ENCODE results near the gene POLR2H. TPM values are rescaled to one million over a fixed set of nuclear protein-coding genes. Genes with fewer than 3 reads are reported as not detected.

Gene POLR2H
- total and polyA plus RNA-seq, 10 of the 15 experiments (the other 5 are each of a cell fraction or from before 2014, with no cell fraction given), result 74.2 to 357 (median 143) TPM

GRCh38 chr3:184347321-184348056, 14.0 kb upstream of the POLR2H start (continued):
- TF ChIP-seq, protein P1, sequence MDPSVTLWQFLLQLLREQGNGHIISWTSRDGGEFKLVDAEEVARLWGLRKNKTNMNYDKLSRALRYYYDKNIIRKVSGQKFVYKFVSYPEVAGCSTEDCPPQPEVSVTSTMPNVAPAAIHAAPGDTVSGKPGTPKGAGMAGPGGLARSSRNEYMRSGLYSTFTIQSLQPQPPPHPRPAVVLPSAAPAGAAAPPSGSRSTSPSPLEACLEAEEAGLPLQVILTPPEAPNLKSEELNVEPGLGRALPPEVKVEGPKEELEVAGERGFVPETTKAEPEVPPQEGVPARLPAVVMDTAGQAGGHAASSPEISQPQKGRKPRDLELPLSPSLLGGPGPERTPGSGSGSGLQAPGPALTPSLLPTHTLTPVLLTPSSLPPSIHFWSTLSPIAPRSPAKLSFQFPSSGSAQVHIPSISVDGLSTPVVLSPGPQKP (IDR thresholded peaks at IDR 0.05; ENCODE audit: low read depth, low read length), result no peak
- TF ChIP-seq NR2C1 (IDR thresholded peaks at IDR 0.05), result no peak
- no peak for TF ChIP-seq RBBP5 (conservative IDR thresholded peaks at IDR 0.05)
- TF ChIP-seq STAT3 (IDR thresholded peaks at IDR 0.05; ENCODE audit: low read depth, low read length), result no peak
- TF ChIP-seq YBX1 (IDR thresholded peaks at IDR 0.05), result no peak
- TF ChIP-seq JUNB (IDR thresholded peaks at IDR 0.05), result no peak

GRCh38 chr3:184348057-184348382, 13.5 kb upstream of the POLR2H start:
- intact Hi-C loops (cut with micrococcal nuclease; ENCODE audit: unreplicated experiment), result no loop called here
- ChIA-PET CTCF (interaction anchor here (1.2 to 1.6 kb wide), 3 partner anchors 19 to 1778 kb away, joined by 3 read pairs; no protein-coding TSS in a partner anchor), SMC1A (ENCODE audit: uncharacterized antibody, unreplicated experiment) (no interaction called here), POLR2A (interaction anchor here (1.3 kb wide), 1 partner anchor 14 kb away, joined by 4 read pairs; the partner anchor contains the start of genes CLCN2 and POLR2H), RAD21 (ENCODE audit: unreplicated experiment) (no interaction called here)
- no peak for ATAC-seq
- H3K9me3 ChIP-seq (replicated peaks; ENCODE audit: control insufficient read depth, insufficient read depth, low read length), result no peaks in the 10 kb centered on the region
- no peak overlapping the region for H3K27ac ChIP-seq (ENCODE audit: control insufficient read depth, insufficient read depth)
- in situ Hi-C loops (cut with MboI), result no loop called here
- no peaks in the 10 kb centered on the region for H3K79me2 ChIP-seq (ENCODE audit: control insufficient read depth, insufficient read depth, low read length)
- no peak overlapping the region for H2AFZ ChIP-seq (ENCODE audit: control insufficient read depth, low read depth, low read length)
- no peaks in the 10 kb centered on the region for H4K20me1 ChIP-seq (ENCODE audit: control insufficient read depth, insufficient read depth)
- DNase-seq (ENCODE audit: low read depth, low spot score), result no peak
- no peaks in the 10 kb centered on the region for H3K4me1 ChIP-seq (ENCODE audit: control insufficient read depth, insufficient read depth, low read length)
- no peak for FAIRE-seq
- H3K27me3 ChIP-seq (replicated peaks in 1 of 2; ENCODE audit: control insufficient read depth in 2 of 2, insufficient read depth in 2 of 2, low read length in 1 of 2), result no peaks in the 10 kb centered on the region
- H3K4me3 ChIP-seq, result no peak overlapping the region
- no peak overlapping the region for H3K9ac ChIP-seq (ENCODE audit: control insufficient read depth, insufficient read depth, low read length)
- H3K36me3 ChIP-seq (ENCODE audit: control insufficient read depth in 2 of 2, insufficient read depth in 2 of 2, low read length in 1 of 2), result no peaks in the 10 kb centered on the region
- WGBS (ENCODE audit: insufficient coverage, insufficient replicate concordance, low lambda C conversion rate, missing lambda C conversion rate), result 69% methylated on average over 4 of the region's 4 CpGs
- no peak overlapping the region for H3K4me2 ChIP-seq (ENCODE audit: control insufficient read depth, insufficient read depth)
- no TSS peak for BruUV-seq (replicated peaks)
- no peak for TF ChIP-seq SMAD1 (IDR thresholded peaks at IDR 0.05; ENCODE audit: low read depth, partially characterized antibody)
- TF ChIP-seq, protein P2, sequence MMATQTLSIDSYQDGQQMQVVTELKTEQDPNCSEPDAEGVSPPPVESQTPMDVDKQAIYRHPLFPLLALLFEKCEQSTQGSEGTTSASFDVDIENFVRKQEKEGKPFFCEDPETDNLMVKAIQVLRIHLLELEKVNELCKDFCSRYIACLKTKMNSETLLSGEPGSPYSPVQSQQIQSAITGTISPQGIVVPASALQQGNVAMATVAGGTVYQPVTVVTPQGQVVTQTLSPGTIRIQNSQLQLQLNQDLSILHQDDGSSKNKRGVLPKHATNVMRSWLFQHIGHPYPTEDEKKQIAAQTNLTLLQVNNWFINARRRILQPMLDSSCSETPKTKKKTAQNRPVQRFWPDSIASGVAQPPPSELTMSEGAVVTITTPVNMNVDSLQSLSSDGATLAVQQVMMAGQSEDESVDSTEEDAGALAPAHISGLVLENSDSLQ (IDR thresholded peaks at IDR 0.05), result no peak
- TF ChIP-seq, protein P3, sequence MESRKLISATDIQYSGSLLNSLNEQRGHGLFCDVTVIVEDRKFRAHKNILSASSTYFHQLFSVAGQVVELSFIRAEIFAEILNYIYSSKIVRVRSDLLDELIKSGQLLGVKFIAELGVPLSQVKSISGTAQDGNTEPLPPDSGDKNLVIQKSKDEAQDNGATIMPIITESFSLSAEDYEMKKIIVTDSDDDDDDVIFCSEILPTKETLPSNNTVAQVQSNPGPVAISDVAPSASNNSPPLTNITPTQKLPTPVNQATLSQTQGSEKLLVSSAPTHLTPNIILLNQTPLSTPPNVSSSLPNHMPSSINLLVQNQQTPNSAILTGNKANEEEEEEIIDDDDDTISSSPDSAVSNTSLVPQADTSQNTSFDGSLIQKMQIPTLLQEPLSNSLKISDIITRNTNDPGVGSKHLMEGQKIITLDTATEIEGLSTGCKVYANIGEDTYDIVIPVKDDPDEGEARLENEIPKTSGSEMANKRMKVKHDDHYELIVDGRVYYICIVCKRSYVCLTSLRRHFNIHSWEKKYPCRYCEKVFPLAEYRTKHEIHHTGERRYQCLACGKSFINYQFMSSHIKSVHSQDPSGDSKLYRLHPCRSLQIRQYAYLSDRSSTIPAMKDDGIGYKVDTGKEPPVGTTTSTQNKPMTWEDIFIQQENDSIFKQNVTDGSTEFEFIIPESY (IDR thresholded peaks at IDR 0.05), result no peak
- no peak for TF ChIP-seq ATF7 (IDR thresholded peaks at IDR 0.05; ENCODE audit: low read depth)
- TF ChIP-seq BHLHE40 (IDR thresholded peaks at IDR 0.05; ENCODE audit: borderline replicate concordance in 1 of 2, low read depth in 2 of 2, low read length in 1 of 2), result no peak
- TF ChIP-seq NFYA (IDR thresholded peaks at IDR 0.05; ENCODE audit: borderline replicate concordance, low read depth, low read length), result no peak
- TF ChIP-seq, protein P4, sequence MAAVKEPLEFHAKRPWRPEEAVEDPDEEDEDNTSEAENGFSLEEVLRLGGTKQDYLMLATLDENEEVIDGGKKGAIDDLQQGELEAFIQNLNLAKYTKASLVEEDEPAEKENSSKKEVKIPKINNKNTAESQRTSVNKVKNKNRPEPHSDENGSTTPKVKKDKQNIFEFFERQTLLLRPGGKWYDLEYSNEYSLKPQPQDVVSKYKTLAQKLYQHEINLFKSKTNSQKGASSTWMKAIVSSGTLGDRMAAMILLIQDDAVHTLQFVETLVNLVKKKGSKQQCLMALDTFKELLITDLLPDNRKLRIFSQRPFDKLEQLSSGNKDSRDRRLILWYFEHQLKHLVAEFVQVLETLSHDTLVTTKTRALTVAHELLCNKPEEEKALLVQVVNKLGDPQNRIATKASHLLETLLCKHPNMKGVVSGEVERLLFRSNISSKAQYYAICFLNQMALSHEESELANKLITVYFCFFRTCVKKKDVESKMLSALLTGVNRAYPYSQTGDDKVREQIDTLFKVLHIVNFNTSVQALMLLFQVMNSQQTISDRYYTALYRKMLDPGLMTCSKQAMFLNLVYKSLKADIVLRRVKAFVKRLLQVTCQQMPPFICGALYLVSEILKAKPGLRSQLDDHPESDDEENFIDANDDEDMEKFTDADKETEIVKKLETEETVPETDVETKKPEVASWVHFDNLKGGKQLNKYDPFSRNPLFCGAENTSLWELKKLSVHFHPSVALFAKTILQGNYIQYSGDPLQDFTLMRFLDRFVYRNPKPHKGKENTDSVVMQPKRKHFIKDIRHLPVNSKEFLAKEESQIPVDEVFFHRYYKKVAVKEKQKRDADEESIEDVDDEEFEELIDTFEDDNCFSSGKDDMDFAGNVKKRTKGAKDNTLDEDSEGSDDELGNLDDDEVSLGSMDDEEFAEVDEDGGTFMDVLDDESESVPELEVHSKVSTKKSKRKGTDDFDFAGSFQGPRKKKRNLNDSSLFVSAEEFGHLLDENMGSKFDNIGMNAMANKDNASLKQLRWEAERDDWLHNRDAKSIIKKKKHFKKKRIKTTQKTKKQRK (IDR thresholded peaks at IDR 0.05; ENCODE audit: low read depth, low read length), result no peak
- TF ChIP-seq IKZF1 (conservative IDR thresholded peaks at IDR 0.05), result no peak
- no peak for TF ChIP-seq RB1 (IDR thresholded peaks at IDR 0.05; ENCODE audit: borderline replicate concordance)
- no peak for TF ChIP-seq MTA2 (IDR thresholded peaks at IDR 0.05; ENCODE audit: low read depth)
- no peak for TF ChIP-seq TARDBP (IDR thresholded peaks at IDR 0.05; ENCODE audit: borderline replicate concordance)

Measured in GM12878 (cell line).